ENCODE measurements around the gene ADRA2C. TPM values are rescaled to one million over a fixed set of nuclear protein-coding genes. Genes with fewer than 3 reads are reported as not detected.

ADRA2C gene
- total and polyA plus RNA-seq, 2 experiments from 2014 or later, result 3.0 to 16.6 TPM

DNA sequence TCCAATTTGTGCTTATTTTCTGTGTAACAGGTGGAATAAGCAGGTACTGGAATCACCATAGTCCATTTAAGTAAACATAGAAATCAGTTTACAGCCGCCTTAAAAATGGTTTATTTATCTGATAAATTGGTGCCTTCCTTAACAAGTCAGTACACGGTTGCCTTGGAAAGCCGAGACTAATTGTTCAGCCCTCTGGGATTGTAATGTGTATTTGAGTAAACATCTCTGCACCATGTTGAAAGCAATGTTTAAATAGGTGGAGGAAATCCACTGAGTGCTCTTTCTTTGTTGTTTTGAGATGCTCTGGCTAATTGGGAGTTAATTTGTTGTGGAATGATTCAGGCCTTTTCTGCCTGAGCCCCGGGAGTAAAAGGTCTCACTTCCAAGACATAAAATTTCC is 45.7 kb upstream of the ADRA2C start:
- no peak for ATAC-seq
- H3K9me3 Mint-ChIP-seq, result peaks cover 5% of the 10 kb centered on the region
- Histone ChIP-seq H3K4me3 (no peak overlapping the region), H3K27me3 (ENCODE audit: insufficient read depth) (peaks cover 7% of the 10 kb centered on the region), H3K79me2 (replicated peaks; ENCODE audit: insufficient read depth) (no peaks in the 10 kb centered on the region), H2AFZ (no peak overlapping the region), H3K36me3 (ENCODE audit: insufficient read depth) (no peaks in the 10 kb centered on the region), H3F3A (replicated peaks; ENCODE audit: low read depth) (no peaks in the 10 kb centered on the region), H3K4me2 (no peak overlapping the region), H3K27ac (ENCODE audit: low read depth) (no peak overlapping the region), H4K20me1 (replicated peaks; ENCODE audit: insufficient read depth) (no peaks in the 10 kb centered on the region), H3K9me2 (ENCODE audit: insufficient read depth) (no peaks in the 10 kb centered on the region), H3K4me1 (ENCODE audit: insufficient read depth) (peaks cover 8% of the 10 kb centered on the region)
- no peak overlapping the region for H3K27ac Mint-ChIP-seq
- H3K36me3 Mint-ChIP-seq (ENCODE audit: low read depth), result peaks cover 4% of the 10 kb centered on the region; the same call in 1 of the 3 replicates
- no peak for DNase-seq (ENCODE audit: low spot score)
- H3K27me3 Mint-ChIP-seq (ENCODE audit: insufficient read depth, low read depth, poor library complexity), result peaks cover 20% of the 10 kb centered on the region
- H3K4me1 Mint-ChIP-seq, result peaks cover 15% of the 10 kb centered on the region
- TF ChIP-seq, protein P1, sequence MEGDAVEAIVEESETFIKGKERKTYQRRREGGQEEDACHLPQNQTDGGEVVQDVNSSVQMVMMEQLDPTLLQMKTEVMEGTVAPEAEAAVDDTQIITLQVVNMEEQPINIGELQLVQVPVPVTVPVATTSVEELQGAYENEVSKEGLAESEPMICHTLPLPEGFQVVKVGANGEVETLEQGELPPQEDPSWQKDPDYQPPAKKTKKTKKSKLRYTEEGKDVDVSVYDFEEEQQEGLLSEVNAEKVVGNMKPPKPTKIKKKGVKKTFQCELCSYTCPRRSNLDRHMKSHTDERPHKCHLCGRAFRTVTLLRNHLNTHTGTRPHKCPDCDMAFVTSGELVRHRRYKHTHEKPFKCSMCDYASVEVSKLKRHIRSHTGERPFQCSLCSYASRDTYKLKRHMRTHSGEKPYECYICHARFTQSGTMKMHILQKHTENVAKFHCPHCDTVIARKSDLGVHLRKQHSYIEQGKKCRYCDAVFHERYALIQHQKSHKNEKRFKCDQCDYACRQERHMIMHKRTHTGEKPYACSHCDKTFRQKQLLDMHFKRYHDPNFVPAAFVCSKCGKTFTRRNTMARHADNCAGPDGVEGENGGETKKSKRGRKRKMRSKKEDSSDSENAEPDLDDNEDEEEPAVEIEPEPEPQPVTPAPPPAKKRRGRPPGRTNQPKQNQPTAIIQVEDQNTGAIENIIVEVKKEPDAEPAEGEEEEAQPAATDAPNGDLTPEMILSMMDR (conservative IDR thresholded peaks at IDR 0.05; ENCODE audit: low read depth in 2 of 2), result no peak
- TF ChIP-seq, protein P2, sequence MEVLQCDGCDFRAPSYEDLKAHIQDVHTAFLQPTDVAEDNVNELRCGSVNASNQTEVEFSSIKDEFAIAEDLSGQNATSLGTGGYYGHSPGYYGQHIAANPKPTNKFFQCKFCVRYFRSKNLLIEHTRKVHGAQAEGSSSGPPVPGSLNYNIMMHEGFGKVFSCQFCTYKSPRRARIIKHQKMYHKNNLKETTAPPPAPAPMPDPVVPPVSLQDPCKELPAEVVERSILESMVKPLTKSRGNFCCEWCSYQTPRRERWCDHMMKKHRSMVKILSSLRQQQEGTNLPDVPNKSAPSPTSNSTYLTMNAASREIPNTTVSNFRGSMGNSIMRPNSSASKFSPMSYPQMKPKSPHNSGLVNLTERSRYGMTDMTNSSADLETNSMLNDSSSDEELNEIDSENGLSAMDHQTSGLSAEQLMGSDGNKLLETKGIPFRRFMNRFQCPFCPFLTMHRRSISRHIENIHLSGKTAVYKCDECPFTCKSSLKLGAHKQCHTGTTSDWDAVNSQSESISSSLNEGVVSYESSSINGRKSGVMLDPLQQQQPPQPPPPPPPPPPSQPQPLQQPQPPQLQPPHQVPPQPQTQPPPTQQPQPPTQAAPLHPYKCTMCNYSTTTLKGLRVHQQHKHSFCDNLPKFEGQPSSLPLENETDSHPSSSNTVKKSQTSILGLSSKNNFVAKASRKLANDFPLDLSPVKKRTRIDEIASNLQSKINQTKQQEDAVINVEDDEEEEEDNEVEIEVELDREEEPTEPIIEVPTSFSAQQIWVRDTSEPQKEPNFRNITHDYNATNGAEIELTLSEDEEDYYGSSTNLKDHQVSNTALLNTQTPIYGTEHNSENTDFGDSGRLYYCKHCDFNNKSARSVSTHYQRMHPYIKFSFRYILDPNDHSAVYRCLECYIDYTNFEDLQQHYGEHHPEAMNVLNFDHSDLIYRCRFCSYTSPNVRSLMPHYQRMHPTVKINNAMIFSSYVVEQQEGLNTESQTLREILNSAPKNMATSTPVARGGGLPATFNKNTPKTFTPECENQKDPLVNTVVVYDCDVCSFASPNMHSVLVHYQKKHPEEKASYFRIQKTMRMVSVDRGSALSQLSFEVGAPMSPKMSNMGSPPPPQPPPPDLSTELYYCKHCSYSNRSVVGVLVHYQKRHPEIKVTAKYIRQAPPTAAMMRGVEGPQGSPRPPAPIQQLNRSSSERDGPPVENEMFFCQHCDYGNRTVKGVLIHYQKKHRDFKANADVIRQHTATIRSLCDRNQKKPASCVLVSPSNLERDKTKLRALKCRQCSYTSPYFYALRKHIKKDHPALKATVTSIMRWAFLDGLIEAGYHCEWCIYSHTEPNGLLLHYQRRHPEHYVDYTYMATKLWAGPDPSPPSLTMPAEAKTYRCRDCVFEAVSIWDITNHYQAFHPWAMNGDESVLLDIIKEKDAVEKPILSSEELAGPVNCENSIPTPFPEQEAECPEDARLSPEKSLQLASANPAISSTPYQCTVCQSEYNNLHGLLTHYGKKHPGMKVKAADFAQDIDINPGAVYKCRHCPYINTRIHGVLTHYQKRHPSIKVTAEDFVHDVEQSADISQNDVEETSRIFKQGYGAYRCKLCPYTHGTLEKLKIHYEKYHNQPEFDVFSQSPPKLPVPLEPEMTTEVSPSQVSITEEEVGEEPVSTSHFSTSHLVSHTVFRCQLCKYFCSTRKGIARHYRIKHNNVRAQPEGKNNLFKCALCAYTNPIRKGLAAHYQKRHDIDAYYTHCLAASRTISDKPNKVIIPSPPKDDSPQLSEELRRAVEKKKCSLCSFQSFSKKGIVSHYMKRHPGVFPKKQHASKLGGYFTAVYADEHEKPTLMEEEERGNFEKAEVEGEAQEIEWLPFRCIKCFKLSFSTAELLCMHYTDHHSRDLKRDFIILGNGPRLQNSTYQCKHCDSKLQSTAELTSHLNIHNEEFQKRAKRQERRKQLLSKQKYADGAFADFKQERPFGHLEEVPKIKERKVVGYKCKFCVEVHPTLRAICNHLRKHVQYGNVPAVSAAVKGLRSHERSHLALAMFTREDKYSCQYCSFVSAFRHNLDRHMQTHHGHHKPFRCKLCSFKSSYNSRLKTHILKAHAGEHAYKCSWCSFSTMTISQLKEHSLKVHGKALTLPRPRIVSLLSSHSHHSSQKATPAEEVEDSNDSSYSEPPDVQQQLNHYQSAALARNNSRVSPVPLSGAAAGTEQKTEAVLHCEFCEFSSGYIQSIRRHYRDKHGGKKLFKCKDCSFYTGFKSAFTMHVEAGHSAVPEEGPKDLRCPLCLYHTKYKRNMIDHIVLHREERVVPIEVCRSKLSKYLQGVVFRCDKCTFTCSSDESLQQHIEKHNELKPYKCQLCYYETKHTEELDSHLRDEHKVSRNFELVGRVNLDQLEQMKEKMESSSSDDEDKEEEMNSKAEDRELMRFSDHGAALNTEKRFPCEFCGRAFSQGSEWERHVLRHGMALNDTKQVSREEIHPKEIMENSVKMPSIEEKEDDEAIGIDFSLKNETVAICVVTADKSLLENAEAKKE (CRISPR knock-in tag; IDR thresholded peaks at IDR 0.05), result no peak
- TF ChIP-seq ZNF331 (CRISPR knock-in tag; IDR thresholded peaks at IDR 0.05; ENCODE audit: low read depth) (no peak), EZH2 (IDR thresholded peaks at IDR 0.05; ENCODE audit: low read depth, unreplicated experiment) (no peak), CREB1 (CRISPR knock-in tag; IDR thresholded peaks at IDR 0.05; ENCODE audit: low read depth) (no peak), EZH2phosphoT487 (IDR thresholded peaks at IDR 0.05; ENCODE audit: unreplicated experiment) (no peak), JUNB (IDR thresholded peaks at IDR 0.05; ENCODE audit: unreplicated experiment) (no peak), POLR2AphosphoS5 (IDR thresholded peaks at IDR 0.05; ENCODE audit: low read depth) (no peak), ZNF114 (CRISPR knock-in tag; IDR thresholded peaks at IDR 0.05) (no peak), STAT1 (IDR thresholded peaks at IDR 0.05; ENCODE audit: unreplicated experiment) (no peak), NANOG (IDR thresholded peaks at IDR 0.05; ENCODE audit: borderline replicate concordance) (no peak)
- TF ChIP-seq, protein P3, sequence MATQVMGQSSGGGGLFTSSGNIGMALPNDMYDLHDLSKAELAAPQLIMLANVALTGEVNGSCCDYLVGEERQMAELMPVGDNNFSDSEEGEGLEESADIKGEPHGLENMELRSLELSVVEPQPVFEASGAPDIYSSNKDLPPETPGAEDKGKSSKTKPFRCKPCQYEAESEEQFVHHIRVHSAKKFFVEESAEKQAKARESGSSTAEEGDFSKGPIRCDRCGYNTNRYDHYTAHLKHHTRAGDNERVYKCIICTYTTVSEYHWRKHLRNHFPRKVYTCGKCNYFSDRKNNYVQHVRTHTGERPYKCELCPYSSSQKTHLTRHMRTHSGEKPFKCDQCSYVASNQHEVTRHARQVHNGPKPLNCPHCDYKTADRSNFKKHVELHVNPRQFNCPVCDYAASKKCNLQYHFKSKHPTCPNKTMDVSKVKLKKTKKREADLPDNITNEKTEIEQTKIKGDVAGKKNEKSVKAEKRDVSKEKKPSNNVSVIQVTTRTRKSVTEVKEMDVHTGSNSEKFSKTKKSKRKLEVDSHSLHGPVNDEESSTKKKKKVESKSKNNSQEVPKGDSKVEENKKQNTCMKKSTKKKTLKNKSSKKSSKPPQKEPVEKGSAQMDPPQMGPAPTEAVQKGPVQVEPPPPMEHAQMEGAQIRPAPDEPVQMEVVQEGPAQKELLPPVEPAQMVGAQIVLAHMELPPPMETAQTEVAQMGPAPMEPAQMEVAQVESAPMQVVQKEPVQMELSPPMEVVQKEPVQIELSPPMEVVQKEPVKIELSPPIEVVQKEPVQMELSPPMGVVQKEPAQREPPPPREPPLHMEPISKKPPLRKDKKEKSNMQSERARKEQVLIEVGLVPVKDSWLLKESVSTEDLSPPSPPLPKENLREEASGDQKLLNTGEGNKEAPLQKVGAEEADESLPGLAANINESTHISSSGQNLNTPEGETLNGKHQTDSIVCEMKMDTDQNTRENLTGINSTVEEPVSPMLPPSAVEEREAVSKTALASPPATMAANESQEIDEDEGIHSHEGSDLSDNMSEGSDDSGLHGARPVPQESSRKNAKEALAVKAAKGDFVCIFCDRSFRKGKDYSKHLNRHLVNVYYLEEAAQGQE (IDR thresholded peaks at IDR 0.05; ENCODE audit: unreplicated experiment), result no peak
- TF ChIP-seq, protein P4, sequence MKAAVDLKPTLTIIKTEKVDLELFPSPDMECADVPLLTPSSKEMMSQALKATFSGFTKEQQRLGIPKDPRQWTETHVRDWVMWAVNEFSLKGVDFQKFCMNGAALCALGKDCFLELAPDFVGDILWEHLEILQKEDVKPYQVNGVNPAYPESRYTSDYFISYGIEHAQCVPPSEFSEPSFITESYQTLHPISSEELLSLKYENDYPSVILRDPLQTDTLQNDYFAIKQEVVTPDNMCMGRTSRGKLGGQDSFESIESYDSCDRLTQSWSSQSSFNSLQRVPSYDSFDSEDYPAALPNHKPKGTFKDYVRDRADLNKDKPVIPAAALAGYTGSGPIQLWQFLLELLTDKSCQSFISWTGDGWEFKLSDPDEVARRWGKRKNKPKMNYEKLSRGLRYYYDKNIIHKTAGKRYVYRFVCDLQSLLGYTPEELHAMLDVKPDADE (IDR thresholded peaks at IDR 0.05), result no peak
- H3K4me3 Mint-ChIP-seq, result no peak overlapping the region

All from GM23338 (cell line).